Measurements from ENCODE around the gene ROM1. TPM values are rescaled to one million over a fixed set of nuclear protein-coding genes. Genes with fewer than 3 reads are reported as not detected.

The ROM1 gene
- total RNA-seq, 1 experiment from 2014 or later: 5.8 TPM

DNA sequence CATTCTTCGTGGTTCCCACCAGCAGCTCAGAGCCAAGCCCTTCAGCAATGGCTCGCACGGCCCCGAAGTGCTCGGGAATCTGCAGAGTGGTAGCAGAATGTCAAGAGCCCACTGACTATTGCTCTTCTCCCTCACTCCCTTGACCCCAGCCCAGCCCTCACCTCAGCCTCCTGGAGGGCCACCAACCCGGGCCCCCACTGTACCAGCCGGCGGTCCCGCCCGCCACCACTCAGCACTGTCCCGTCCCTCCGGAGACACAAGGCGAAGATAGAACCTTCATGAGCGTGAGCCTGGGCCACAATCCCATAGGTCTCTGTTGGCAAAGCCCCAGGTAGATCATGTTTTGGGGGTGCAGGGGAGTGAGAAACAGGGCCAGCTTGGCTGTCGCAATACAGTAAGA, 7.2 kb upstream of the ROM1 start:
- intact Hi-C loops (cut with micrococcal nuclease): no loop called here
- TF ChIP-seq EZH2 (IDR thresholded peaks at IDR 0.05; ENCODE audit: low read length, unreplicated experiment): no peak
- Histone ChIP-seq H3K4me3 (ENCODE audit: low read length) (no peak overlapping the region), H3K4me1 (ENCODE audit: insufficient read depth, low read length) (peaks cover 9% of the 10 kb centered on the region), H2AFZ (ENCODE audit: low read length) (no peak overlapping the region), H3K9me3 (ENCODE audit: low read length) (no peaks in the 10 kb centered on the region), H3K27ac (ENCODE audit: low read length) (no peak overlapping the region), H3F3A (ENCODE audit: low read length, unreplicated experiment) (no peaks in the 10 kb centered on the region), H3K36me3 (ENCODE audit: low read depth, low read length) (no peaks in the 10 kb centered on the region), H3K79me2 (ENCODE audit: low read length) (peaks cover 11% of the 10 kb centered on the region), H3K9me2 (replicated peaks; ENCODE audit: low read length) (no peaks in the 10 kb centered on the region), H3K27me3 (ENCODE audit: low read length) (no peaks in the 10 kb centered on the region), H3K4me2 (ENCODE audit: low read length) (no peak overlapping the region), H3K9ac (ENCODE audit: low read length) (no peak overlapping the region), H4K20me1 (ENCODE audit: low read length) (no peaks in the 10 kb centered on the region)
- no peak for ATAC-seq
- POLR2A ChIA-PET (ENCODE audit: unreplicated experiment): interaction anchor here (0.5 kb wide), 1 partner anchor 47 kb away, joined by 4 read pairs; the partner anchor contains the start of gene INTS5
- CTCF ChIA-PET: interaction anchor here (0.8 kb wide), 1 partner anchor 12 kb away, joined by 3 read pairs; no protein-coding TSS in a partner anchor
- no TSS peak for BruUV-seq (replicated peaks)
- DNase-seq: no peak

DNA sequence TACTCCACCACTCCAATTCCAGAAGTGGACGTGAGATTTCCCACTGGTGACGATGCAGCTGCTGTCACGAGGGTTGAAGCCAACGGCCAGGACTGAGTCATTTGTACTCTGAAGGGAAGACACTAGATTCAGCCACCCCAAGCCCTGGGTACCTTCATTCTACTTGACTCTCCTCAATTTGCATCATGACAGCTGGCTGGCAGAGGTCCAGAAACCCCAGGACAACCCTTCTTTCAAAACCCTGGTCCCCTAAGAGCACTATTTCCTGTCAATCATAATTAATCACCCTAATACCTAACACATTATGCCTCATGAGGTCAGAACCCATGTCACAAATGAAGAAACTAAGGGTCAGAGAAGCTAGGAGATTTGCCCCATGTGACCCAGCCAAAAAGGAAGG, 5.3 kb upstream of the ROM1 start:
- ChIA-PET POLR2A (ENCODE audit: unreplicated experiment) (no interaction called here), CTCF (no interaction called here)
- Histone ChIP-seq H3K4me1 (ENCODE audit: insufficient read depth, low read length) (peaks cover 8% of the 10 kb centered on the region), H3K9me2 (replicated peaks; ENCODE audit: low read length) (no peaks in the 10 kb centered on the region), H3K4me2 (ENCODE audit: low read length) (no peak overlapping the region), H3K9ac (ENCODE audit: low read length) (no peak overlapping the region), H3K27me3 (ENCODE audit: low read length) (no peaks in the 10 kb centered on the region), H2AFZ (ENCODE audit: low read length) (no peak overlapping the region), H3K79me2 (ENCODE audit: low read length) (peaks cover 12% of the 10 kb centered on the region; the same call in 1 of the 2 replicates), H3F3A (ENCODE audit: low read length, unreplicated experiment) (no peaks in the 10 kb centered on the region), H3K4me3 (ENCODE audit: low read length) (no peak overlapping the region), H3K27ac (ENCODE audit: low read length) (no peak overlapping the region), H3K9me3 (ENCODE audit: low read length) (no peaks in the 10 kb centered on the region), H4K20me1 (ENCODE audit: low read length) (no peaks in the 10 kb centered on the region), H3K36me3 (ENCODE audit: low read depth, low read length) (no peaks in the 10 kb centered on the region)
- ATAC-seq (no peak), DNase-seq (no peak)
- no TSS peak for BruUV-seq (replicated peaks)
- intact Hi-C loops (cut with micrococcal nuclease): no loop called here
- no peak for TF ChIP-seq EZH2phosphoT487 (IDR thresholded peaks at IDR 0.05; ENCODE audit: borderline replicate concordance, low read length)
- TF ChIP-seq, protein P1, sequence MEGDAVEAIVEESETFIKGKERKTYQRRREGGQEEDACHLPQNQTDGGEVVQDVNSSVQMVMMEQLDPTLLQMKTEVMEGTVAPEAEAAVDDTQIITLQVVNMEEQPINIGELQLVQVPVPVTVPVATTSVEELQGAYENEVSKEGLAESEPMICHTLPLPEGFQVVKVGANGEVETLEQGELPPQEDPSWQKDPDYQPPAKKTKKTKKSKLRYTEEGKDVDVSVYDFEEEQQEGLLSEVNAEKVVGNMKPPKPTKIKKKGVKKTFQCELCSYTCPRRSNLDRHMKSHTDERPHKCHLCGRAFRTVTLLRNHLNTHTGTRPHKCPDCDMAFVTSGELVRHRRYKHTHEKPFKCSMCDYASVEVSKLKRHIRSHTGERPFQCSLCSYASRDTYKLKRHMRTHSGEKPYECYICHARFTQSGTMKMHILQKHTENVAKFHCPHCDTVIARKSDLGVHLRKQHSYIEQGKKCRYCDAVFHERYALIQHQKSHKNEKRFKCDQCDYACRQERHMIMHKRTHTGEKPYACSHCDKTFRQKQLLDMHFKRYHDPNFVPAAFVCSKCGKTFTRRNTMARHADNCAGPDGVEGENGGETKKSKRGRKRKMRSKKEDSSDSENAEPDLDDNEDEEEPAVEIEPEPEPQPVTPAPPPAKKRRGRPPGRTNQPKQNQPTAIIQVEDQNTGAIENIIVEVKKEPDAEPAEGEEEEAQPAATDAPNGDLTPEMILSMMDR (conservative IDR thresholded peaks at IDR 0.05; ENCODE audit: low read depth, low read length): no peak
- TF ChIP-seq EZH2 (IDR thresholded peaks at IDR 0.05; ENCODE audit: low read length, unreplicated experiment): no peak

DNA sequence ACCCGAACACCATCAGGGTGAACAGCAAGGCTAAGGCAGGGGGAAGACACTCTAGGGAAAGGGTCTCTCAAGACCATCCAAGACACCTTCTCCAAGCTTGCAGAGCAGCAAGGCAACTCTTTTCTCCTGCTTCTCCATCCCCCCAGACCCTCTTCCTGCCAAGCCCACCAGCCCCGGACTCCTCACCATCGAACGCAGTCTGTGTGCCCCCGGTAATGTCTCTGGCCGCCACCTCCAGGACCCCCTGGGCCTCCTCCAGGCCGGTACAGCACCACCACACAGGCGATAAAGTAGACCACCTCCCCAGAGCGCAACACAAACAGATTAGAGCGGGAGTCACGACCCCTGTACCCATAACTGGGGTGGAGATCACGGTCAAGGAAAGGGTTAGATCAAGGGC, 4.3 kb upstream of the ROM1 start:
- Histone ChIP-seq H3F3A (ENCODE audit: low read length, unreplicated experiment) (peaks cover 4% of the 10 kb centered on the region), H3K27ac (ENCODE audit: low read length) (no peak overlapping the region), H3K79me2 (ENCODE audit: low read length) (peaks cover 12% of the 10 kb centered on the region; the same call in 1 of the 2 replicates), H4K20me1 (ENCODE audit: low read length) (no peaks in the 10 kb centered on the region), H3K4me3 (ENCODE audit: low read length) (no peak overlapping the region), H3K9me3 (ENCODE audit: low read length) (no peaks in the 10 kb centered on the region), H3K4me2 (ENCODE audit: low read length) (no peak overlapping the region), H3K36me3 (ENCODE audit: low read depth, low read length) (no peaks in the 10 kb centered on the region), H3K9me2 (replicated peaks; ENCODE audit: low read length) (no peaks in the 10 kb centered on the region), H3K9ac (ENCODE audit: low read length) (no peak overlapping the region), H3K27me3 (ENCODE audit: low read length) (no peaks in the 10 kb centered on the region), H2AFZ (ENCODE audit: low read length) (no peak overlapping the region), H3K4me1 (ENCODE audit: insufficient read depth, low read length) (peaks cover 17% of the 10 kb centered on the region)
- ATAC-seq (no peak), DNase-seq (no peak)
- TF ChIP-seq EZH2 (IDR thresholded peaks at IDR 0.05; ENCODE audit: low read length, unreplicated experiment) (no peak), EZH2phosphoT487 (IDR thresholded peaks at IDR 0.05; ENCODE audit: borderline replicate concordance, low read length) (no peak)
- TF ChIP-seq, protein P1 (conservative IDR thresholded peaks at IDR 0.05; ENCODE audit: low read depth, low read length): no peak
- BruUV-seq (replicated peaks): no TSS peak
- ChIA-PET CTCF (no interaction called here), POLR2A (ENCODE audit: unreplicated experiment) (no interaction called here)
- intact Hi-C loops (cut with micrococcal nuclease): no loop called here
